Measurements from ENCODE around the gene KCNE2.

The KCNE2 gene

DNA sequence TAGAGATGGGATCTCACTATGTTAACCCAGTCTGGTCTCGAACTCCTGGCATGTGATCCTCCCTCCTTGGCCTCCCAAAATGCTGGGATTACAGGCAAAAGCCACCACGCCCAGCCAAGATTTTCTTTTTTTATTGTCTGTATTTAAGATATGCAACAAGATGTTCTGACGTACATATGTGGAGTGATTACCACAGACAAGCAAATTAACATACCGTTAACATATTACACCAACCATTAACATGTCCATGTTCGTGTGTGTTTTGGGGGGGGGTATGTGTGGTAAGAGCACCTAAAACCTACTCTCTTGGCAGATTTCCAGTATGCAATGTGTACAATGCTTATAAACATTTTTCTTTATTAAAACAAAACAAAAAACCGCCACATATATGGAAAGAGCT is 10.6 kb upstream of the KCNE2 start:
- WGBS, 2 experiments (ENCODE audit: insufficient coverage in 2 of 2): 100% methylated on average over 1 to 2 of the region's 6 CpGs
- Histone ChIP-seq H3K9me3 (ENCODE audit: control insufficient read depth, low read length) (no peaks in the 10 kb centered on the region), H3K27ac (ENCODE audit: low read depth, low read length, severe bottlenecking) (no peak overlapping the region)

DNA sequence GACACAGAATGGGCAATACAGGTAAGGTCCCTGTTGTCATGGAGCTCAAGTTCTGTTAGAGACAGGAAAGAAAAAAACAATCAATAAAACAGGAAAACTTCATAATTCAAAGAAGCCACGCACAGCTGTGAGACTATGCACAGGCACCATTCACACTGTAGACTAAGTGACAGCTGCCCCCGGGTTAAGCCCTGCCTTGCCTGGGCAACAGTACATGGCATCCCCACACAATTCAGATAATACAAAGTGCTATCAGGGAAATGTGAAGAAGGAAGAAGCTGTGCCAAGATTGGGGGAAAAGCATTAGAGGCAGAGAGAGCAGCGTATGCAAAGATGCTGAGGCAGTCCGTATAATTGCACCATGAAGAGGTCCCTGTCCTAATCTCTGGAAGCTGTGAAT is 9.0 kb upstream of the KCNE2 start:
- no peaks in the 10 kb centered on the region for H3K36me3 ChIP-seq (ENCODE audit: control insufficient read depth, insufficient read depth, low read length)
- no peak overlapping the region for H3K4me3 ChIP-seq (ENCODE audit: extremely low read depth, insufficient read depth, low read length, poor library complexity, severe bottlenecking)
- H3K27ac ChIP-seq (ENCODE audit: low read depth, low read length, severe bottlenecking): no peak overlapping the region
- 93 to 95% methylated on average over 2 to 4 of the region's 4 CpGs for WGBS, 2 experiments (ENCODE audit: insufficient coverage in 2 of 2)
- no peaks in the 10 kb centered on the region for H3K9me3 ChIP-seq (ENCODE audit: control insufficient read depth, low read length)
- no peaks in the 10 kb centered on the region for H3K4me1 ChIP-seq (ENCODE audit: control insufficient read depth, insufficient read depth, low read length, poor library complexity, severe bottlenecking)

More for the DNA sequence above, 10.6 kb upstream of the KCNE2 start:
- H3K4me3 ChIP-seq (ENCODE audit: extremely low read depth, insufficient read depth, low read length, poor library complexity, severe bottlenecking): no peak overlapping the region
- no peaks in the 10 kb centered on the region for H3K36me3 ChIP-seq (ENCODE audit: control insufficient read depth, insufficient read depth, low read length)
- H3K4me1 ChIP-seq (ENCODE audit: control insufficient read depth, insufficient read depth, low read length, poor library complexity, severe bottlenecking): no peaks in the 10 kb centered on the region

DNA sequence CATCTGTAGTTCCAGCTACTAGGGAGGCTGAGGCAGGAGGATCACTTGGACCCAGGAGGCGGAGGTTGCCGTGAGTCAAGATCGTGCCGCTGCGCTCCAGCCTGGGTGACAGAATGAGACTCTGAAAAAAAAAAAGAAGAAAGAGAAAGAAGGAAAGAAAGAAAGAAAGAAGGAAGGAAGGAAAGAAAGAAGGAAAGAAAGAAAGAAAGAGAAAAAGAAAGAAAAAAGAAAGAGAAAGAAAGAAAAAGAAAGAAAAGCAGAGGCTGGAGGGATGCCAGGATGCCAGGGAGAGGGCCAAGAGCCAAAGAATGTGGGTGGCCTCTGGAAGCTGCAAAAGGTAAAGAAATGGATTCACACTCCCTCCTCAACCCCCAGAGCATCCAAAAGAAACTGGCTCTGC is 8.2 kb upstream of the KCNE2 start:
- Histone ChIP-seq H3K36me3 (ENCODE audit: control insufficient read depth, insufficient read depth, low read length) (no peaks in the 10 kb centered on the region), H3K9me3 (ENCODE audit: control insufficient read depth, low read length) (no peaks in the 10 kb centered on the region), H3K27ac (ENCODE audit: low read depth, low read length, severe bottlenecking) (no peak overlapping the region), H3K4me3 (ENCODE audit: extremely low read depth, insufficient read depth, low read length, poor library complexity, severe bottlenecking) (no peak overlapping the region), H3K4me1 (ENCODE audit: control insufficient read depth, insufficient read depth, low read length, poor library complexity, severe bottlenecking) (no peaks in the 10 kb centered on the region)
- WGBS, 2 experiments (ENCODE audit: insufficient coverage in 2 of 2): 92 to 96% methylated on average over 5 of the region's 5 CpGs

DNA sequence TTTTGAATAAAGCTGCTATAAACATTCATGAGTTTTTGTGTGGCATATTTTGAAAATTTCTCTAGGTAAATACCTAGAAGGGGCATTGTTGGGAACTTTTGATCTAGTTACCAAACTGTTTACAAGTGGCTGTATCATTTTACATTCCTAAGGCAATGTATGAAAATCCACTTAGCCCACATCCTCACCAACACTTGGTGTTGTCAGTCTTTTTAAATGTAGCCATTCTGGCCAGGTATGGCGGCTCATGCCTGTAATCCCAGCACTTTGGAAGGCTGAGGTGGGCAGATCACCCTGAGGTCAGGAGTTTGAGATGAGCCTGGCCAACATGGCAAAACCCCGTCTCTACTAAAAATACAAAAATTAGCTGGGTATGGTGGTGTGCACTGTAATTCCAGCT is 5.9 kb upstream of the KCNE2 start:
- no peaks in the 10 kb centered on the region for H3K9me3 ChIP-seq (ENCODE audit: control insufficient read depth, low read length)
- no peaks in the 10 kb centered on the region for H3K4me1 ChIP-seq (ENCODE audit: control insufficient read depth, insufficient read depth, low read length, poor library complexity, severe bottlenecking)
- no peak overlapping the region for H3K27ac ChIP-seq (ENCODE audit: low read depth, low read length, severe bottlenecking)
- 82 to 94% methylated on average over 2 of the region's 2 CpGs for WGBS, 2 experiments (ENCODE audit: insufficient coverage in 2 of 2)
- no peaks in the 10 kb centered on the region for H3K36me3 ChIP-seq (ENCODE audit: control insufficient read depth, insufficient read depth, low read length)
- no peak overlapping the region for H3K4me3 ChIP-seq (ENCODE audit: extremely low read depth, insufficient read depth, low read length, poor library complexity, severe bottlenecking)

DNA sequence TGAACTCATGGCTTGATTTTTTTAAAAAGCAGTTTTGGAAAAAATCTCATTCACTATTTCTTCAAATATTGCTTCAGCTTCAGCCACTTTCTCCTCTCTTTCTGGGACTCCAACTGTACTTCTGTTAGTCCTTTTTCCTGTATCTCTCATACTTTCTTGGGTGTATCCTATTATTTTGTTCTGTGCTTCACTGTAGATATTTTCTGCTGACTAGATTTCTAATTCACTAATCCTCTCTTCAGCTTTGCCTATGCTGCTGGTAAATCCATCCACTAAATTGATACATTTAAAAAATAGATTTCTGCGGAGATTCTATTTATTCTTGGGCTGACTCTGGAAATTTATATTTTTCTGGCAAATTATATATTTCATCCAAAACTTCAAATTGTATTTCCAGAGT is 4.9 kb upstream of the KCNE2 start:
- Histone ChIP-seq H3K4me3 (ENCODE audit: extremely low read depth, insufficient read depth, low read length, poor library complexity, severe bottlenecking) (no peak overlapping the region), H3K9me3 (ENCODE audit: control insufficient read depth, low read length) (no peaks in the 10 kb centered on the region), H3K36me3 (ENCODE audit: control insufficient read depth, insufficient read depth, low read length) (no peaks in the 10 kb centered on the region), H3K4me1 (ENCODE audit: control insufficient read depth, insufficient read depth, low read length, poor library complexity, severe bottlenecking) (no peaks in the 10 kb centered on the region), H3K27ac (ENCODE audit: low read depth, low read length, severe bottlenecking) (no peak overlapping the region)
- no CpG with 5 or more reads among the region's 1 CpG for WGBS, 2 experiments (ENCODE audit: insufficient coverage in 2 of 2)

DNA sequence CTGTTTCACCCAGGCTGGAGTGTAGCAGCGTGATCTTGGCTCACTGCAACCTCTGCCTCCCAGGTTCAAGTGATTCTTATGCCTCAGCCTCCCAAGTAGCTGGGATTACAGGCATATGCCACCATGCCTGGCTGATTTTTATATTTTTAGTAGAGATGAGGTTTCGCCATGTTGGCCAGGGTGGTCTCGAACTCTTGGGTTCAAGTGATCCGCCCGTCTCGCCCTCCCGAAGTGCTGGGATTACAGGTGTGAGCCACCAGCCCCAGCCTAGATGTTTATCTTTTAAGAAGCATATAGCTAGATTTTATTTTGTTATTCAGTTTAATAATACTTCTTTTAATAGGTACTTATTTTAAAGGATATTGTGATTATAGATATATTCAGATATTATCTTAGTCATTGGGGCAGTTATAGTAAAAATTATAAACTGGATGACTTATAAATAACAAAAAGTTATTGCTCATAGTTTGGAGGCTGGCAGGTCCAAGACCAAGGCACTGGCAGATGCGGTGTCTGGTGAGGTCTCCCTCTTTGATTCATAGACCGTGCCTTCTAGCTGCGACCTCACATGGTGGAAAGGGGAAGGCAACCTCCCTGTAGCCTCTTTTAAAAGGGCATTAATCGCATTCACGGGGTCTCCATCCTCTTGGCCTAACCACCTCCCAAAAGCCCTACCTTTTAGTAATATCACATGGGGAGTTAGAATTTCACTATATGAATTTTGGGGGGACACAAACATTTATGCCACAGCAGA is 3.1 kb upstream of the KCNE2 start:
- no peaks in the 10 kb centered on the region for H3K4me1 ChIP-seq (ENCODE audit: control insufficient read depth, insufficient read depth, low read length, poor library complexity, severe bottlenecking)
- no peaks in the 10 kb centered on the region for H3K9me3 ChIP-seq (ENCODE audit: control insufficient read depth, low read length)
- no peak overlapping the region for H3K27ac ChIP-seq (ENCODE audit: low read depth, low read length, severe bottlenecking)
- H3K4me3 ChIP-seq (ENCODE audit: extremely low read depth, insufficient read depth, low read length, poor library complexity, severe bottlenecking): no peak overlapping the region
- H3K36me3 ChIP-seq (ENCODE audit: control insufficient read depth, insufficient read depth, low read length): no peaks in the 10 kb centered on the region
- WGBS, 2 experiments (ENCODE audit: insufficient coverage in 2 of 2): 91 to 92% methylated on average over 2 to 6 of the region's 12 CpGs

DNA sequence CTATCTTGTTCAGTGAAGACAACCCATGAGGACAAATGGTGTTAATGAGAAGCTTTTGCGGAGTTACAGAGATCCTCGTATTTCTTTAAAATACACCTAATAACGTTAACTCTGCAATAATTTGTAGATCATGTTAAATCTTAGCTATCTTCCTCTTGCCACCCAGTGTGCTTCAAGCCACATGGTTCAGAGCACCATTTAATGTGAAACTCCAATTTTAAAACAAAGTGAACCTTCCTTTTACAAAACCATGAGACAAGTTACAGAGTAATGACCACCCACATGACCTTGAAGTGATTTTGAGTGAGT is 1.7 kb upstream of the KCNE2 start:
- no peak overlapping the region for H3K27ac ChIP-seq (ENCODE audit: low read depth, low read length, severe bottlenecking)
- WGBS, 2 experiments (ENCODE audit: insufficient coverage in 2 of 2): 88% methylated on average over 1 of the region's 3 CpGs; no CpG with 5 or more reads in 1 of the 2 experiments
- H3K9me3 ChIP-seq (ENCODE audit: control insufficient read depth, low read length): no peaks in the 10 kb centered on the region
- no peaks in the 10 kb centered on the region for H3K36me3 ChIP-seq (ENCODE audit: control insufficient read depth, insufficient read depth, low read length)
- no peaks in the 10 kb centered on the region for H3K4me1 ChIP-seq (ENCODE audit: control insufficient read depth, insufficient read depth, low read length, poor library complexity, severe bottlenecking)
- no peak overlapping the region for H3K4me3 ChIP-seq (ENCODE audit: extremely low read depth, insufficient read depth, low read length, poor library complexity, severe bottlenecking)

DNA sequence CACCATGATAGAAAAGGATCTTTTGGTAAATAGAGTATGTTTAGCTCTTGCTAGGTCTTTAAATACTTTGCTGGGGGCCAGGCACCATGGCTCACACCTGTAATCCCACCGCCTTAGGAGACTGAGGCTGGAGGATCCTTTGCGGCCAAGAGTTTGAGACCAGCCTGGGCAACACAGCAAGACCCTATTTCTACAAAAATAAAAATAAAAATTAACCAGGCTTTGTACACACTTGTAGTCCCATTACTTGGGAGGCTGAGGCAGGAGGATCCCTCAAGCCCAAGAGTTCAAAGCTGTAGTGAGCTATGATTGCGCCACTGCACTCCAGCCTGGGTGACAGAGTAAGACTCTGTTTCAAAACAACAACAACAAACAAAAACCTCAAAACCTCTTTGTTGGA is 1.1 kb upstream of the KCNE2 start:
- Histone ChIP-seq H3K4me3 (ENCODE audit: extremely low read depth, insufficient read depth, low read length, poor library complexity, severe bottlenecking) (no peak overlapping the region), H3K27ac (ENCODE audit: low read depth, low read length, severe bottlenecking) (no peak overlapping the region), H3K4me1 (ENCODE audit: control insufficient read depth, insufficient read depth, low read length, poor library complexity, severe bottlenecking) (no peaks in the 10 kb centered on the region), H3K36me3 (ENCODE audit: control insufficient read depth, insufficient read depth, low read length) (no peaks in the 10 kb centered on the region), H3K9me3 (ENCODE audit: control insufficient read depth, low read length) (no peaks in the 10 kb centered on the region)
- WGBS, 2 experiments (ENCODE audit: insufficient coverage in 2 of 2): 86 to 90% methylated on average over 1 to 2 of the region's 3 CpGs

DNA sequence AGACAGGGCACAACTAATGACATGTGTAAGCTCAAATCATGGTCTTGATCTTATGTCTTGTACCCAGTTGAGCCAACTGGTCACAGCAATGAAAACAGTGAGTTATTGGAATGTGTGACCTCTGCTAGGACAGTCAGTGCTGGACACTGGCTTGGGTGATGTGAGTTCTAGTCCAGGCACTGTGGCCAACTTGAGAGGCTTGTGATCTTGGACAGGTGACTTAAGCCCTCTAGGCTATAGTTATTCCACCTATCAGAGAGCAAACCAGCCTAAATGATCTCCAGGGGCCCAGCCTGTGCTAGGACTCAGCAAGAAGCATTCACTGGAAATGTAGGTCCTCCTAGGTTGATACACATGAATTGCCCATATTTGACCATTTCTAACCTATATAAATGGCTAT is 1.1 kb downstream of the KCNE2 start:
- Histone ChIP-seq H3K4me1 (ENCODE audit: control insufficient read depth, insufficient read depth, low read length, poor library complexity, severe bottlenecking) (no peaks in the 10 kb centered on the region), H3K4me3 (ENCODE audit: extremely low read depth, insufficient read depth, low read length, poor library complexity, severe bottlenecking) (no peak overlapping the region), H3K9me3 (ENCODE audit: control insufficient read depth, low read length) (no peaks in the 10 kb centered on the region), H3K36me3 (ENCODE audit: control insufficient read depth, insufficient read depth, low read length) (no peaks in the 10 kb centered on the region), H3K27ac (ENCODE audit: low read depth, low read length, severe bottlenecking) (no peak overlapping the region)

DNA sequence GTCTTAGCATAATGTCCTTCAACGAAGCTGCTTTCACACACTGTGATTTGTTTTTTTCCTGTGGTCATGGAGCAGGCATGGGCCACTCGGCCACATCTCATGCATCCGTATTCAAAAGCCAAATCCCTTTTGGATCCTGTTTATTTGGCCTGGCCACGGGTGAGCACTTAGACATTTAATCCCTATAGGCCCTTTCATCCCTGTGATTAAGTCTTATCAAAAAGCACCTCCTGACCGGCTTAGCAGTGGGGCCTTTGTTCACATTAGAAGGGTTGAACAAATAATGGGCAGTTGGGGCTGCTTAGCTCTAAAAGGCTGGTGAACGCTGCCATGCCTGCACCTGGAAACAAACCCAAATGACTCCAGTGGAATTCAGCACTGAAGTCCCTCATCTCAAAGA is 2.0 kb downstream of the KCNE2 start:
- no peaks in the 10 kb centered on the region for H3K36me3 ChIP-seq (ENCODE audit: control insufficient read depth, insufficient read depth, low read length)
- no peaks in the 10 kb centered on the region for H3K9me3 ChIP-seq (ENCODE audit: control insufficient read depth, low read length)
- no peak overlapping the region for H3K4me3 ChIP-seq (ENCODE audit: extremely low read depth, insufficient read depth, low read length, poor library complexity, severe bottlenecking)
- 88 to 90% methylated on average over 4 to 6 of the region's 6 CpGs for WGBS, 2 experiments (ENCODE audit: insufficient coverage in 2 of 2)
- H3K4me1 ChIP-seq (ENCODE audit: control insufficient read depth, insufficient read depth, low read length, poor library complexity, severe bottlenecking): no peaks in the 10 kb centered on the region
- no peak overlapping the region for H3K27ac ChIP-seq (ENCODE audit: low read depth, low read length, severe bottlenecking)

DNA sequence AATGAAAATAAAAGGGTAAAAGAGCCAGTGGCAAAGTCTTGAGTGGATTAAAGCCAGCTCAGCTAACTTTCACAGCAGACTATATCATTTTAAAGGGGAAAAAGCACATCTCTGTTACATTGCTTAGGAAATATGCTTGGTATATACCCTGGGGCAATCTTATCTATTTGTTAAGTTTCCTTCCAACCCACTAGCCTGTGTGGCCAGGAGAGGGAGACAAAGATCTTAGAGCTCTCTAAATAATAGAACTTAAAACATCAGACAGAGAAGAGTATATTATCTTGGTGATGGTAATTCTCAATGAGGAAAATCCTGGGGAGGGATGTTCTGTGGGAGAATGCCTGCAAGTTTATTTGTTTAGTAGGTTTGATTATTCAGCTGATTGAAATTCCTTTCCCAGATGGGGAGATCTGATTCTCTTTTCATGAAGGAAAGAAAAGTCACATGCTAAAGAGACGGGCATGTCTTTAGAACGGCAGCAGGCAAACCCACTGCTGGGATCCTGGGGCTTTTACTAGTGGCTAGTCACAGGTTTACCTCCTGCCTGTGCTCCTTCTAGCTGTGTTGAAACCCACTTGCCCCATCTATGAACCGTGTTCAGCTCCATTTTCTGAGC is 3.6 kb downstream of the KCNE2 start:
- no peaks in the 10 kb centered on the region for H3K36me3 ChIP-seq (ENCODE audit: control insufficient read depth, insufficient read depth, low read length)
- WGBS, 2 experiments (ENCODE audit: insufficient coverage in 2 of 2): 77 to 84% methylated on average over 3 of the region's 3 CpGs
- H3K4me3 ChIP-seq (ENCODE audit: extremely low read depth, insufficient read depth, low read length, poor library complexity, severe bottlenecking): no peak overlapping the region
- no peaks in the 10 kb centered on the region for H3K4me1 ChIP-seq (ENCODE audit: control insufficient read depth, insufficient read depth, low read length, poor library complexity, severe bottlenecking)
- H3K27ac ChIP-seq (ENCODE audit: low read depth, low read length, severe bottlenecking): no peak overlapping the region
- no peaks in the 10 kb centered on the region for H3K9me3 ChIP-seq (ENCODE audit: control insufficient read depth, low read length)

All from mesodermal cell (in vitro differentiated cells).